HCT116 (cell line): Measurements from ENCODE around the gene C2orf76. TPM values are rescaled to one million over a fixed set of nuclear protein-coding genes. Genes with fewer than 3 reads are reported as not detected.
"Not testable (repeated sequence)": the region's sequence is repeated elsewhere in the genome, so short reads cannot be mapped to it uniquely, and the experiment has no call there.

Experiments used
- ATAC-seq: fragments of 200-7000 bp; cut with Tn5 transposase; 2 replicates; pipeline ENCODE4 v1.9.1; 2020; ENCODE audit warnings: mild to moderate bottlenecking, moderate library complexity
- BruUV-seq: library from RNA; stranded (reverse); fragments of 400-500 nt; replicated peaks from 2 replicates; lab custom pipeline; 2021; lab: Mats Ljungman, UMichigan
- CTCF ChIA-PET: fragments of 300-600 bp; sonication (Branson Sonifier 250); formaldehyde crosslinking; loops from one replicate; lab custom pipeline; 2021; ENCODE audit warnings: antibody characterized with exemption; lab: Charles Lee
- POLR2A ChIA-PET: fragments of 300-600, 350-600 bp; sonication (Branson Sonifier 250); formaldehyde crosslinking; loops from one replicate; lab custom pipeline; 2021; ENCODE audit warnings: antibody characterized with exemption; lab: Charles Lee
- RAD21 ChIA-PET, 2 experiments: fragments of 300-600 bp; sonication (Branson Sonifier 250); formaldehyde crosslinking; loops; one replicate each; lab custom pipeline; 2023; ENCODE audit warnings: low total read pairs in 2 of 2; ENCODE audit not compliant: uncharacterized antibody in 2 of 2, unreplicated experiment in 2 of 2, low non-redundant PET in 1 of 2; lab: Charles Lee
- DNase-seq: peaks from one replicate; pipeline ENCODE4 v3.0.0-alpha.2; 2010; ENCODE audit warnings: low read depth, low spot score
- H2AFZ ChIP-seq: fragments of 200-600 bp; shearing (Covaris generic), sonication (generic); 2 replicates; pipeline ENCODE4 v1.6.1; 2017; ENCODE audit warnings: low read depth, mixed run types, mixed read lengths, antibody characterized with exemption, low read length; ENCODE audit not compliant: poor library complexity, severe bottlenecking
- H3K27ac ChIP-seq: 2 replicates; pipeline ENCODE4 v1.5.1; 2012; ENCODE audit warnings: low read depth, low read length
- H3K27me3 ChIP-seq: fragments of 200-600 bp; sonication (generic); 2 replicates; pipeline ENCODE4 v1.6.1; 2016; ENCODE audit warnings: mixed run types, low read length, mixed read lengths; ENCODE audit not compliant: insufficient read depth
- H3K36me3 ChIP-seq, 2 experiments: fragments of 200-500 bp in 1 of 2; fragments of 200-600 bp in 1 of 2; sonication (Bioruptor generic) in 1 of 2; sonication (generic) in 1 of 2; 2 replicates each; pipeline versions ENCODE4 v1.5.1 to v1.6.1; 2014 to 2016; ENCODE audit warnings: low read length in 2 of 2, inconsistent platforms in 1 of 2, mixed read lengths in 1 of 2, mixed run types in 1 of 2; ENCODE audit not compliant: insufficient read depth in 2 of 2, control insufficient read depth in 1 of 2
- H3K4me1 ChIP-seq, 2 experiments: fragments of 200-600 bp in 1 of 2; sonication (generic) in 1 of 2; 2 replicates each; pipeline versions ENCODE4 v1.5.1 to v1.6.1; 2012 to 2017; ENCODE audit warnings: low read length in 2 of 2, inconsistent platforms in 1 of 2, mild to moderate bottlenecking in 1 of 2, mixed read lengths in 1 of 2, mixed run types in 1 of 2, moderate library complexity in 1 of 2; ENCODE audit not compliant: insufficient read depth in 2 of 2, control insufficient read depth in 1 of 2
- H3K4me2 ChIP-seq: fragments of 200-600 bp; sonication (generic); 2 replicates; pipeline ENCODE4 v1.6.1; 2017; ENCODE audit warnings: mixed run types, low read length, mixed read lengths
- H3K4me3 ChIP-seq, 2 experiments: fragments of 200-600 bp in 1 of 2; sonication (generic) in 1 of 2; replicated peaks in 1 of 2; 2 replicates each; pipeline ENCODE4 v1.5.1; 2011 to 2016; ENCODE audit warnings: low read length in 2 of 2, control low read depth in 1 of 2, low read depth in 1 of 2, mild to moderate bottlenecking in 1 of 2, mixed read lengths in 1 of 2, mixed run types in 1 of 2
- H3K79me2 ChIP-seq: fragments of 200-600 bp; sonication (generic); 2 replicates; pipeline ENCODE4 v1.6.1; 2017; ENCODE audit warnings: mild to moderate bottlenecking, mixed run types, low read length, moderate library complexity, mixed read lengths; ENCODE audit not compliant: insufficient read depth
- H3K9ac ChIP-seq: fragments of 200-600 bp; sonication (generic); 2 replicates; pipeline ENCODE4 v1.6.1; 2016; ENCODE audit warnings: low read length, mixed read lengths
- H3K9me2 ChIP-seq: fragments of 200-600 bp; sonication (generic), shearing (Covaris generic); 2 replicates; pipeline ENCODE4 v1.6.1; 2017; ENCODE audit warnings: mixed run types, mild to moderate bottlenecking, moderate library complexity; ENCODE audit not compliant: insufficient read depth
- H3K9me3 ChIP-seq, 2 experiments: fragments of 200-500 bp in 1 of 2; fragments of 200-600 bp in 1 of 2; sonication (Bioruptor generic) in 1 of 2; sonication (generic) in 1 of 2; 2 replicates each; pipeline ENCODE4 v1.6.1; 2014 to 2017; ENCODE audit warnings: low read length in 2 of 2, mixed read lengths in 2 of 2, inconsistent platforms in 1 of 2, low read depth in 1 of 2, mild to moderate bottlenecking in 1 of 2, mixed run types in 1 of 2, moderate library complexity in 1 of 2; ENCODE audit not compliant: control insufficient read depth in 1 of 2, insufficient read depth in 1 of 2
- H4K20me1 ChIP-seq: fragments of 200-600 bp; sonication (generic), shearing (Covaris generic); 2 replicates; pipeline ENCODE4 v1.6.1; 2017; ENCODE audit warnings: mixed run types, mild to moderate bottlenecking, moderate library complexity; ENCODE audit not compliant: insufficient read depth
- CBX3 ChIP-seq: IDR thresholded peaks from 2 replicates; pipeline ENCODE4 v1.6.1; 2012; ENCODE audit warnings: low read depth
- EZH2phosphoT487 ChIP-seq: fragments of 200-600 bp; IDR thresholded peaks from 2 replicates; pipeline ENCODE4 v1.6.1; 2018; ENCODE audit warnings: antibody characterized with exemption, borderline replicate concordance
- JUND ChIP-seq: IDR thresholded peaks from 2 replicates; pipeline ENCODE4 v1.6.1; 2012
- POLR2A ChIP-seq: IDR thresholded peaks from 2 replicates; pipeline ENCODE4 v1.7.0; 2011; ENCODE audit warnings: borderline replicate concordance; ENCODE audit not compliant: insufficient read depth, insufficient read length; ENCODE audit errors: extremely low read depth
- SIN3A ChIP-seq: IDR thresholded peaks from 2 replicates; pipeline ENCODE4 v1.6.1; 2012; ENCODE audit warnings: low read depth
- TCF7L2 ChIP-seq: IDR thresholded peaks from 2 replicates; pipeline ENCODE4 v1.7.0; 2011; ENCODE audit warnings: borderline replicate concordance, inconsistent platforms; ENCODE audit not compliant: insufficient read depth, insufficient read length; ENCODE audit errors: extremely low read depth
- YY1 ChIP-seq: IDR thresholded peaks from 2 replicates; pipeline ENCODE4 v1.6.1; 2011; ENCODE audit warnings: low read length, low read depth, moderate library complexity, mild to moderate bottlenecking; ENCODE audit not compliant: insufficient replicate concordance; ENCODE audit errors: extremely low read depth
- ZNF274 ChIP-seq: fragments of 200-500 bp; sonication (Bioruptor generic); IDR thresholded peaks from 2 replicates; pipeline ENCODE4 v1.6.1; 2014; ENCODE audit warnings: mild to moderate bottlenecking, low read depth, low read length, inconsistent platforms
- intact Hi-C: fragments of 100-400 bp; cut with micrococcal nuclease; formaldehyde crosslinking; loops from 2 replicates; pipeline ENCODE4 v1.10.0; 2022
- total RNA-seq: library from RNA; stranded (reverse); gene quantifications from one replicate; pipeline ENCODE4 v1.2.1, GENCODE V29; 2021; ENCODE audit not compliant: unreplicated experiment
- TF ChIP-seq, protein P1 (sequence below): IDR thresholded peaks from 2 replicates; pipeline ENCODE4 v1.6.1; 2012

Gene C2orf76
- total RNA-seq, 1 experiment from 2014 or later, result 10.5 TPM

DNA sequence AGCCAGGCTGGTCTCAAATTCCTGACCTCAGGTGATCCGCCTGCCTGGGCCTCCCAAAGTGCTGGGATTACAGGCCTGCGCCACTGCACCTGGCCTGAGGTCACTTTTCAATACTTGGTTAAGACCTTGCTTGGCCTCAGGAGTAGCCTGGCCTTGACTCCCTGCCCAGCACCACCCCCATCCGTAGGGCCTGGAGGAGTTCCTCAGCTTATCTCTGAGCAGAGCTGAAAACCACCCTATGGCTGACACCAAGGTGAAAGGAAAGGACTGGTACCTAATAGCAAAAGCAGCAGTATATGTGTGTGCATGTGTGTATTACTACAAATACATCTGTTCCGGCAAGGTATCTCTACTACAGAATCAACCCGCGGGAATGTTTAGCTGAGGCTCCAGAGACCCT lies 87.0 kb downstream of the C2orf76 start:
- Histone ChIP-seq H2AFZ (no peak overlapping the region), H3K36me3 (no peaks in the 10 kb centered on the region), H3K27me3 (no peaks in the 10 kb centered on the region), H3K9ac (no peak overlapping the region), H3K9me3 (no peaks in the 10 kb centered on the region), H3K4me2 (no peak overlapping the region), H3K4me3 (no peak overlapping the region), H3K4me1 (no peaks in the 10 kb centered on the region), H3K9me2 (no peaks in the 10 kb centered on the region), H3K27ac (no peak overlapping the region), H4K20me1 (no peaks in the 10 kb centered on the region), H3K79me2 (no peaks in the 10 kb centered on the region)
- BruUV-seq, result no TSS peak
- ChIA-PET POLR2A (interaction anchor here (1.3 kb wide), 1 partner anchor 18 kb away, joined by 4 read pairs; no protein-coding TSS in a partner anchor), RAD21 (no interaction called here), CTCF (no interaction called here)
- no peak for ATAC-seq
- intact Hi-C loops, result no loop called here
- TF ChIP-seq SIN3A (no peak), TCF7L2 (no peak), EZH2phosphoT487 (no peak), CBX3 (no peak)
- no peak for DNase-seq

- H3K36me3 ChIP-seq, result no peaks in the 10 kb centered on the region
- TF ChIP-seq ZNF274 (no peak), JUND (no peak), CBX3 (no peak), POLR2A (no peak), EZH2phosphoT487 (no peak), SIN3A (no peak), YY1 (no peak)
- TF ChIP-seq, protein P1, sequence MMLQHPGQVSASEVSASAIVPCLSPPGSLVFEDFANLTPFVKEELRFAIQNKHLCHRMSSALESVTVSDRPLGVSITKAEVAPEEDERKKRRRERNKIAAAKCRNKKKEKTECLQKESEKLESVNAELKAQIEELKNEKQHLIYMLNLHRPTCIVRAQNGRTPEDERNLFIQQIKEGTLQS, result no peak
- H4K20me1 ChIP-seq, result no peaks in the 10 kb centered on the region
- no peak overlapping the region for H2AFZ ChIP-seq
- ChIA-PET RAD21 (no interaction called here), CTCF (no interaction called here), POLR2A (interaction anchor here (1.3 kb wide), 1 partner anchor 19 kb away, joined by 4 read pairs; no protein-coding TSS in a partner anchor)
- H3K9me3 ChIP-seq, result no peaks in the 10 kb centered on the region
- DNase-seq (no peak), ATAC-seq (no peak)
- no peak overlapping the region for H3K27ac ChIP-seq
- no peaks in the 10 kb centered on the region for H3K79me2 ChIP-seq
- no peaks in the 10 kb centered on the region for H3K4me1 ChIP-seq
- intact Hi-C loops, result no loop called here
- no peaks in the 10 kb centered on the region for H3K27me3 ChIP-seq
- H3K4me3 ChIP-seq, result no peak overlapping the region
- no peak overlapping the region for H3K4me2 ChIP-seq
- BruUV-seq, result no TSS peak
- H3K9me2 ChIP-seq, result no peaks in the 10 kb centered on the region
- no peak overlapping the region for H3K9ac ChIP-seq
These were observed 87.7 kb downstream of the C2orf76 start for GRCh38 chr2:119278946-119279345.

DNA sequence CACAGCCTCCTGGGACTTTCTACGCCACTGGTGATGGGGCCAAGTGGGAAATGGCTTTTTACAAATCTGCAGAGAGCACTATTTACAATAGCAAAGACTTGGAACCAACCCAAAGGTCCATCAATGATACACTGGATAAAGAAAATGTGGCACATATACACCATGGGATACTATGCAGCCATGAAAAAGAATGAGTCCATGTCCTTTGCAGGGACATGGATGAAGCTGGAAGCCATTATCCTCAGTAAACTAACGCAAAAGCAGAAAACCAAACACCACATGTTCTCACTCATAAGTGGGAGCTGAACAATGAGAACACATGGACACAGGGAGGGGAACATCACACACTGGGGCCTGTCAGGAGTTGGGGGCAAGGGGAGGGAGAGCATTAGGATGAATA lies 88.2 kb downstream of the C2orf76 start:
- H3K4me3 ChIP-seq, H3K27ac ChIP-seq, H4K20me1 ChIP-seq, H3K36me3 ChIP-seq, CTCF ChIA-PET, POLR2A ChIA-PET, H2AFZ ChIP-seq, ATAC-seq, H3K27me3 ChIP-seq, H3K9me2 ChIP-seq, BruUV-seq, H3K9ac ChIP-seq, H3K9me3 ChIP-seq, RAD21 ChIA-PET, DNase-seq, intact Hi-C loops, H3K4me2 ChIP-seq, H3K4me1 ChIP-seq, H3K79me2 ChIP-seq: not testable (repeated sequence)
